Measurements from ENCODE around the gene KIAA1191. TPM values are rescaled to one million over a fixed set of nuclear protein-coding genes. Genes with fewer than 3 reads are reported as not detected.

Gene KIAA1191
- total and polyA plus RNA-seq, 3 donors from 2014 or later, result 34.9 to 60.3 (median 35.5) TPM

- H3K36me3 ChIP-seq (ENCODE audit: low read depth, missing control alignments), result no peaks in the 10 kb centered on the region
- intact Hi-C loops (cut with DNase I; ENCODE audit: low total_unique reads), result no loop called here
- peaks cover 9% of the 10 kb centered on the region for H3K4me1 ChIP-seq
- no peak overlapping the region for H3K4me3 ChIP-seq
- DNase-seq, result no peak
- no peak for TF ChIP-seq CTCF (IDR thresholded peaks at IDR 0.05)
- TF ChIP-seq POLR2A (IDR thresholded peaks at IDR 0.05), result no peak
- H3K27me3 ChIP-seq, result no peaks in the 10 kb centered on the region
- H3K27ac ChIP-seq, result no peak overlapping the region
- no peaks in the 10 kb centered on the region for H3K9me3 ChIP-seq
- 37 to 45% methylated on average over 4 of the region's 4 CpGs for WGBS, 2 donors
Measured at GRCh38 chr5:176359658-176360057, 1.9 kb downstream of the KIAA1191 start.

GRCh38 chr5:176356179-176356566 lies 5.4 kb downstream of the KIAA1191 start:
- Histone ChIP-seq H3K27me3 (no peaks in the 10 kb centered on the region), H3K4me3 (no peak overlapping the region), H3K27ac (no peak overlapping the region), H3K9me3 (no peaks in the 10 kb centered on the region), H3K36me3 (ENCODE audit: low read depth, missing control alignments) (no peaks in the 10 kb centered on the region), H3K4me1 (peaks cover 9% of the 10 kb centered on the region)
- intact Hi-C loops (cut with DNase I; ENCODE audit: low total_unique reads), result no loop called here
- WGBS, 2 donors, result 86 to 92% methylated on average over 3 of the region's 3 CpGs
- no peak for DNase-seq
- no peak for TF ChIP-seq POLR2A (IDR thresholded peaks at IDR 0.05)
- no peak for TF ChIP-seq CTCF (IDR thresholded peaks at IDR 0.05)

DNA sequence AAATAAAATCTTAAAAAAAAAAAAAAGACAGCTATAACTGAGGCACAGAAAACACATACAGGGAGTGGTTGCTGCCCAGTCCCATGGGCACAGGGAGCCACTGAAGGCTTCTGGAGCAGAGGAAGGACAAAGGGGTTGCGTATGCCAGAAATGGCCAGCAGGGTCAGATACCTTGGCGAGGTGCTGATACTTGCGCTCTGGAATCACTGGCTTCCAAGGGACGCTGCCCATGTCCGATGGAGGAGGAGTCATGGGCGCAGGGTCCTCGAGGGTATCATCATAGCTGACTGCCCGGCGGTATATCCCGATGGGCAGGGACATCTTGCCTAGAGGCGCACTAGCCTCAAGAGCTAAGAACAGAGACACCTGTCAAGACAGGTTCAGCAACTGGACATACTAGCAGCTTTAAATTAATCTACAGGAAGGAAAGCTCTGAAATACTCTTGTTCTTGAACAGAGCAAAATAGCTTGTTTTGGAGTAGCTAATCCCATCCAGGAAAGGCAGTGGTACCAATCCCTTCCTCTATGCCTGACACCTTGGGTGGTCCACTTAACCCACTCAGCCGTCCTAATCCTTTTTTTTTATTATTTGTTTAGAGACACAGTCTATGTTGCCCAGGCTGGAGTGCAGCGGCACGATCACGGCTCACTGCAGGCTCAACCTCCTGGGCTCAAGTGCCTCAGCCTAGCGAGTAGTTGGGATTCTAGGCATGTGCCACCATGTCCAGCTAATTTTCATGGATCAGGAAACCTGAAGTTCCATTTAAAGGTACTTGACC lies 6.0 kb downstream of the KIAA1191 start:
- H3K4me1 ChIP-seq, result peaks cover 9% of the 10 kb centered on the region
- WGBS, 2 donors, result 88 to 92% methylated on average over 14 to 16 of the region's 16 CpGs
- H3K27ac ChIP-seq, result no peak overlapping the region
- intact Hi-C loops (cut with DNase I; ENCODE audit: low total_unique reads), result no loop called here
- DNase-seq, result no peak
- no peaks in the 10 kb centered on the region for H3K27me3 ChIP-seq
- H3K9me3 ChIP-seq, result no peaks in the 10 kb centered on the region
- no peaks in the 10 kb centered on the region for H3K36me3 ChIP-seq (ENCODE audit: low read depth, missing control alignments)
- no peak for TF ChIP-seq CTCF (IDR thresholded peaks at IDR 0.05)
- TF ChIP-seq POLR2A (IDR thresholded peaks at IDR 0.05), result no peak
- H3K4me3 ChIP-seq, result no peak overlapping the region

DNA sequence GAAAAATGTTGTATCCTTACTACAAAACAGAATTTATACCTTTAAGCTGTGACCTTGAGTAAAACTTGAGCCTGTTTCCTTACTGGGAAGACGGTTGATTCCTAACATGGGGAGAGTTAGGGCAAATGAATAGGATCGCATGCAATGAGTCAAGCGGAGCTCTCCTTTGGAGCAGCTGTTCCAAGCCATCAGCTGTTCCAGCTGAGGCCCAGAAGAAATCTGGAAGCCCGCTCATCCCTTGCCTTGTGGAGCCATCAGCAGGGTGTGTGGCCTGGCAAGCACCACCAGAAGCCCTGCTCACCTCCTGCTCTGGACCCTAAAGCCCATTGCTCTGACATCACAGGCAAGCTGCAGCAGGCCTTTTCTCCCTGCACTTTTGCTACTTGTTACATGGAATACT lies 8.0 kb downstream of the KIAA1191 start:
- 91 to 94% methylated on average over 4 of the region's 4 CpGs for WGBS, 2 donors
- no peak for DNase-seq
- no peak overlapping the region for H3K27ac ChIP-seq
- no peak overlapping the region for H3K4me3 ChIP-seq
- no peaks in the 10 kb centered on the region for H3K4me1 ChIP-seq
- H3K36me3 ChIP-seq (ENCODE audit: low read depth, missing control alignments), result no peaks in the 10 kb centered on the region
- H3K9me3 ChIP-seq, result no peaks in the 10 kb centered on the region
- TF ChIP-seq POLR2A (IDR thresholded peaks at IDR 0.05) (no peak), CTCF (IDR thresholded peaks at IDR 0.05) (no peak)
- intact Hi-C loops (cut with DNase I; ENCODE audit: low total_unique reads), result no loop called here
- H3K27me3 ChIP-seq, result no peaks in the 10 kb centered on the region
